Ishikawa (cell line): ENCODE measurements around the gene TSPAN13.

Source experiments
- CEBPB ChIP-seq: IDR thresholded peaks from 2 replicates; pipeline ENCODE4 v1.6.1; 2012
- CREB1 ChIP-seq: IDR thresholded peaks from 2 replicates; pipeline ENCODE4 v1.6.1; 2012; ENCODE audit warnings: low read depth
- TAF1 ChIP-seq: IDR thresholded peaks from 2 replicates; pipeline ENCODE4 v1.6.1; 2012; ENCODE audit warnings: low read depth, mild to moderate bottlenecking
- TCF12 ChIP-seq: IDR thresholded peaks from 2 replicates; pipeline ENCODE4 v1.6.1; 2012; ENCODE audit warnings: low read depth

GRCh38 chr7:16811551-16811950, 58.0 kb downstream of the TSPAN13 start:
- TF ChIP-seq TCF12, result no peak
- no peak for TF ChIP-seq CEBPB
- TF ChIP-seq TAF1, result no peak
- no peak for TF ChIP-seq CREB1
